GM12801 (cell line): ENCODE measurements around the gene TSPO.

ENCODE experiments used
- CTCF ChIP-seq: IDR thresholded peaks from one replicate; pipeline ENCODE4 v1.5.1; 2011; ENCODE audit warnings: control low read depth; ENCODE audit not compliant: insufficient read length; ENCODE audit errors: extremely low read depth

Gene TSPO

GRCh38 chr22:43159484-43160178, 8.3 kb downstream of the TSPO start:
- TF ChIP-seq CTCF: no peak

DNA sequence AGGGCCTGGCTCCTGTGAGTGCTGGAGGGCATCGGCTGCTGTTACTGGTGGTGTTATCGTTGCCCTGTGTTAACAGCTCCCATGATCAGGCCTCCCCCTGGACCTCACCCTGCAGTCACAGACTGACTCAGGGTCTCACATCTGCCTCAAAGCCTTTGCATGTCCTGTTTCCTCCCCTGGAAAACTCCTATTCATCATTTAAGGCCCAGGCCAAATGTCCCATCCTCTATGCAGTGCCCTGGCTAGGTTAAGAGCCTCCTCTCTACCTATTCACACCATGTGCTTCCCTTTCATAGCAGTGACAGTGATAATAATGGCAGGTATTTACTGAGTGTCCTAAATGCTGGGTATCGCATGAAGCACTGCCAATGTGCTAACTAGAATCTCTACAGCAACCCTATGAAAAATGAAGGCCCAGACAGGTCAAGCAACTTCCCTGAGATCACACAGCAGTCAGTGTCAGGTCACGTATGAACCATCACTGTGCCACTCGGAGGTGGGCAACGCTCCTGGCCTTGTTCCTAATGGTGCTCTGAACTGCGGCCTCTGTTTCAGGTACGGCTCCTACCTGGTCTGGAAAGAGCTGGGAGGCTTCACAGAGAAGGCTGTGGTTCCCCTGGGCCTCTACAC, 9.3 kb downstream of the TSPO start:
- no peak for TF ChIP-seq CTCF

- no peak for TF ChIP-seq CTCF
These were observed 11.2 kb downstream of the TSPO start for GRCh38 chr22:43162412-43163150.

DNA sequence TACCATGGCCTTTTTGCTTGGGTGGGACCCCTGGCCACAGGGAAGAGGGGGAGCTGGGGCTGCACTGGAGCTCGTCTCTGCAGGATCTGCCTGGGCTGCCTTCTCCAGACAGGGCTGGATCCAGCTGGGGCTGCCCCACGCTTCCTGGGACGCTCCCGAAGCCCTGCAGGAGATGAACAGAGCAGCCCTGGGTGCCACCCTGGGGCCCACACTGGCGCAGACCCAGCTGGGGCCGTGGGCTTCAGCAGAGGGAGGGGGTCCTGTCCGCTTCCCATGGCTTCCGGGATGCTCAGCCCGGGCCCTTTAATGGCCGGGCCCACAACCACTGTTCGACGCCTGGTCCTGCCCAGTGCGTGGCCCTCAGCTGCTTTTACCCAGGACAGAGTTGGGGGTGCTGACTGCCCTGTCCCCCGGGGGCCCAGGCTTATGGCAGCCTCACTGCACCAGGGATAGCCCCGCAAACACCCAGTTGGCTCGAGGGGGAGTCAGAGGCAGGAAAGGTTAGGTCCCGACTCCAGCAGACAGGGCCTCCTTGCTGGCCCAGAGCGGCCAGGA, 12.0 kb downstream of the TSPO start:
- TF ChIP-seq CTCF: no peak

DNA sequence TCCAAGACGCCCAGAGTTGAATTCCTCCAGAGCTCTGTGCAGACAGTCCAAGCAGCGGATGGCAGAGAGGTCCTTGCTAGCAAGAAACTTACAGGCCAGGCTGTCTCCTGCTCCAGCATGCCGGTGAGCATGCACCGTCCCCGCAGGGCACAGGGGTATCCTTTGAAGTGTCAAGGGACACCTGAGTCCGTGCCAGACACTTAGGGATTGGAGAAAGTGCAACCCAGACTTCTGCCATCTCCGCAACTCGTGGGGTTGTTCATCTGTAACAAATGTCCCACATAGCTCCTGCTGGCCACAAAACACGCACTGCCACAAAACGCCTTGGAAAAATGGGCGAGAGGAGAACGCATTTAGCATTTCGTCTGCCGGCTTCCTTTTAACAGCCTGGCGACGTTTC, 13.3 kb downstream of the TSPO start:
- no peak for TF ChIP-seq CTCF

GRCh38 chr22:43166132-43166930, 15.0 kb downstream of the TSPO start:
- no peak for TF ChIP-seq CTCF
